AG08396 (cell line): ENCODE measurements around the gene SPATA19.

Experiments
- DNase-seq: peaks from one replicate; pipeline ENCODE4 v3.0.0; 2012; ENCODE audit warnings: low spot score, mixed read lengths

The SPATA19 gene

DNA sequence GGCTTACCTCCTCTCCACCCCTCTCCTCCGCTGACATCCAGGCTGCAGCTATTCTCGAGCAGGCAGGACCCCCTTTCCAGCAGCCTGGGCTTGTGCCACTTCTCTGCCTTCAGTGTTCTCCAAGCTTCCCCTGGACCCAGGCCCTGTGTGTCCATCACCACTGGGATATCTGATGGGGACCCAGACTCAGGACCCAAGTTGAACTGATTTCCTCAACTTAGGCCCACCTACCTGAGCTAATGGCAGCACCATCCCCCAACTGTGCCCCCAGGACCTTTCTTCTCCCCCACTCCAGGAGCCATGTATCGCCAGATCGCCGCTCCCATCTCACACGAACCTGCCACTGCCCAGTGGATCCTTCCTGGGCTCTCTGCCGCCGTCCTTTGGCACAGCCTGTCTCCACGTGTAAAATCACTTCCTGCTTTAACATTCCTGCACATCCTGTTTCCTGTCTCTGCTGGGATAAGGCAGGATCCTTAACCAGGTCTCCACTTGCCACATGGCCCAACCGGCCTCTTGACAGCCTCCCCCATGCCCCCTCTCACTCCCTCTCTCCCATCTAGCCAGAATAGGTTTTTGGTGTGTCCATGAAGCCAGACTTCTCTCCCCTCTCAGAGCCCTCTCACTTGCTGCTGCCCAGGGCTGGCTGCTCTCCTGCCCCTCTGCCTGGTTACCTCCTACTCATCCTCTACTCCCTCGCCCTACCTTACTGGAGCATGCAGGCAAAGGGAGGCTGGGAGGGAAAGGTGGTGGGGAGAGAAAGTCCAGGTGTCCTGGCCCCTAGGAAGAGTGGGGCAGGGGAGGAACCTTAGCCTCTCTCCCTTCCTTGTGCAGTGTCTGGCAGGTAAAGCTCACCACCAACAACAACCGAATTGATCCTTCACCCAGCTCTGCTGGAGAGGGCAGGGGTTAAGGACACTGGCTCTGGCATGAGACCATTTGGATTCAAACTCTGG, 9.4 kb downstream of the SPATA19 start:
- no peak for DNase-seq

DNA sequence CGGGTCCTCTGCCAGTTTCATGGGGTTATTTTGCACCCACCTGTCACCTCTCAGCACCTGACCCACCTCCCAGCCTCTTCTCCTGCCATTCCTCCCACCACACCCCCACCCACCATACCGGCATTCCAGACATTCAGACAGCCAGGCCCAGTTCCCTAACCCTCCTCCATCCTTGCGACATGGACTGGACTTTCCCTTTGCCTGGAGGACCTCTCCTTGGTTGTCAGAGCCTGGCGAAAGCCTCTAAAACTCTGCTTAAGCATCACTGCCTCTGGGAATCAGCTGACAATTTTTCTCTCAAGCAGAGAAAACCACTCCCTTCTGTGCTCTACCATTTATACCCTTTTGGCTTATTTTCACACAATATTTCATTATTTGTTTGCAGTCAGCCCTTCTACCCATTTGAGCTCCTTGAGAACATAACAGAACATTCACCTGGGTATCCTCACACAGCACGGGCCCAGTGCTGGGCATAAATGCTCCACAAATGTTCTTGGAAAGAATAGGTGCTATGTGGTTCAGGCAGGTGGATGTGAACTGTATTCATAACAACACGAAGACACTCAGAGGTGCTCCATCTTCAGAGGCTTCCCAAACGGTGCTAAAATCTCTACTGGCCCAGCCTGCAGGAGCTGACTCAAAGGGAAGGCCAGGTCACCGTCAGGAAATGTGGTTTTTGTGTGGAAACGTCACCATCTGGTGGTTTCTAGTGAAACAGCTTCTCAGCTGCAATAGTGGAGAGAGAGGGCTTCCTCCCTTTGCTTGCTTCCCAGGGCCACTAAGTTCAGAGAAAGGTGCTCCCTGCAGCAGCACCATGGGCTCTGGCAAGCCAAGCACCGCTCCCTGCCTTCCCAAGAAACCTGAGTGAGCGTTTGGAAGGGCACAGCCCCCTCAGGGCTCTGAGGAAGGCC, 10.4 kb downstream of the SPATA19 start:
- DNase-seq: peak; percentile 61

DNA sequence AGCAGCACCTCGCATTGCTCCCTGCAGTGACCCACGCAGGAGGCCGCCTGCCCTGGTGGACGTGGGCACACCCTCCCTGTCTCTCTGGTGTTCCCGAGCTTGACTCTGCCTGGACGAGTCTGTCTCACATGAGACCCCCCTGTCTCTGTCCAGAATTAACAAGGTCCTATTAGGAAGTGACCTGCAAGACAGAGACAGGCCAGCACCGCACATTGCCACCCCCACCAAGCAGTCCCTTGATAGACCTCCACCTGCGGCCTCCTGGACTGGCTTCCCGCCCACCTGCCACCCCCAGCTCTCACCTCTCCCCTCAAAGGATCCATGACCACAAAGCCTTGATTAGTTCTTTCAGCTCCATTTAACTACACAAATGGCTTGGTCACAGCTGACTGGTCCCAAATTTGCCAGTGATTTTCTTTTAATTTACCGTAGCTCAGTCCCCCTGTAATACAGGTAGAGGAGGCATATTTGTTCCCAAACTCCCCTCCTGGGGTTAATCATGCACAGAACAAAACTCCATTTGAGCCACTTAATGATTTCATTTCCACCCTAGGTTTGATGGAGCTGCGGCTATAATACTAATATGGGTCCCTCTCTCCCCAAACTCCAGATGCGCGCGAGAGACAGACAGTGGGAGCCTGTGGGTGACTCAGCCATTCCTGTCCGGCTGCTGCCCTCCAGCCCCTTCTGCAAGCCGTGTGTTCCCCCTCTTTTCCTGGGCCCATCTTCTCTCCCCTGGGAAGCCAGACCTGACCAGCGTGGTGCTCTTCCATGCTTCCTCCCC, 11.2 kb downstream of the SPATA19 start:
- no peak for DNase-seq

DNA sequence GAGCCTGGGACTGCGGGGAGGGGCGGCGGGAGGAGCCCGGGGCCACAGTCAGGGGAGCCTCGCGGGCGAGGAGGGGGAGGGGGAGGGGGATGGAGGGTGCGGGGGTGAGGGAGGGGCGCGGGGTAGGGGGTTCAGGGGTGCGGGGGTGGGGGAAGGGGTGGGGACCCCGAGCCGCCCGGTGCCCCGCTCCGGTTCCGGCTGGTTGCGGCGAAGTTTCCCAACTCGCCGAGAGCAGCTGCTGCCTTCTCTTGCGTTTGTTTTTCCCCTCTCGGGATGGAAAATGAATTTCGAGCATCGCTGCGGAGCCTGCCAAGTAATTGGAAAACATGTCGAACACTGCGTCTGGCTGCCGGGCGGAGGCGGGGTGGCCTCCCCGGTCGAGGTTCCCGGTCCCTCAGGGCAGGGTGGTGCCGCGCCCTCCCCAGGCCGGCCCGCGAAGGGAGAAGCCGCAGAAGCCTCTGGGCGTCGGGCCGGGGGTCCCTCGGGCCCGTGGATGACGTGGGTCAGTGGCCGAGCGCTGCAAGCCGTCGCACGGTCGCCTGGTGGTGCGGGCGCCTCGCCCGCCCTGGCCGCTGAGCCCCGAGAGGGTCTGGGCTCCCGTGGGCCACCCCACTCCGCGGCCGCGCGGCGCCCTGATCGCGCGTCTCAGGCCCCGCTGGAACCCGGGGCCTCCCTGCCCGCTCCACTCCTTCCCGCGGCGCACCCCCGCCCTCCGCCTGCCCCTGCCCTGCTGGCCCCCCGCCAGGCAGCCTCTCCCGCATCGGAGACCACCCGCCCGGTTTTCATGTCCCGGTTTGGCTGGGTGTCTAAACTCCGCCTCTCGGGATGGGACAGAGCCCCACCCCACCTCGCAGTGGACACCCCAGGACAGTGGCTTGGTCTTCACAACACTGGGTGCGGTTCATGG, 12.1 kb downstream of the SPATA19 start:
- DNase-seq: no peak

DNA sequence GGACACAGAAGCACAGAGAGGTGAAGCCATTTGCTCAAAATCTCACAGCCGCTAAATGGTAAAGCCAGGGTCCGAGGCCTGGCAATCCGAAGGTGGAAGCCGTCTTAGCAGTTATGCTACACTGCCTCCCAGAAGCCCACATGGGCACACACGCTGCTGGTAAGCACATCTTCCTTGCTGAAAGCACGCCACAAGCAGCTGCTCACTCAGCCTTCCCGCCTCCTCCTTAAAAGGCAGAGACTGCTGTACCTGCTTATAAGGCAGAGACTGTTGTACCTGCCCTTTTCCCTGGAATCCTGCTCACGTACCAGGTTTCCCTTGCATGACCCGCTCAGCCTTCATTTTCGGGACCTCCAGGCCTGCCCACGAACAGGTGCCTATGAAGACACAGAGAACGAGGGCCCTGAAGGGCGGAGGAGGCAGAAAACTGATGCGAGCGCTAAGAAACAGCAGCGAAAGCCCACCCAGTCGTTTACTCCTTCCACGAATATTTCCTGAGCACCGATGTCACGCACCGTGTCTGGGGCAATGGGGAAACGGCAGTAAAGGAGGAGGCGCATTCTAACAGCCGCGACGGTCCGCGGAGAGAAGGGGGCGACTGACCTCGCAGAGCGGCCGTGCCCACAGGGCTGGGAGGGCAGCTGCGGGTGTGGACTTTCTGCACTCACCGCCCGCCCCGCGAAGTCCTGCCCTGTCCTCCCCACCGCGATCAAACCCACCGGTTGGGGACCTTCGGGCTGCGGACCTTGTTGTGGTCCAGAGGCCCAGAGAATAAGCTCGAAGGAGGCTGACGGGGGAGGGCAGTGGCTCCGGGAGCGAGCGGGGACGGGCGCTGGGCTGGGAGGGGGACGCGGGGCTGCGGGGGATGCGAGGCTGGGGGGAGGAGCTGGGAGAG, 13.0 kb downstream of the SPATA19 start:
- no peak for DNase-seq

DNA sequence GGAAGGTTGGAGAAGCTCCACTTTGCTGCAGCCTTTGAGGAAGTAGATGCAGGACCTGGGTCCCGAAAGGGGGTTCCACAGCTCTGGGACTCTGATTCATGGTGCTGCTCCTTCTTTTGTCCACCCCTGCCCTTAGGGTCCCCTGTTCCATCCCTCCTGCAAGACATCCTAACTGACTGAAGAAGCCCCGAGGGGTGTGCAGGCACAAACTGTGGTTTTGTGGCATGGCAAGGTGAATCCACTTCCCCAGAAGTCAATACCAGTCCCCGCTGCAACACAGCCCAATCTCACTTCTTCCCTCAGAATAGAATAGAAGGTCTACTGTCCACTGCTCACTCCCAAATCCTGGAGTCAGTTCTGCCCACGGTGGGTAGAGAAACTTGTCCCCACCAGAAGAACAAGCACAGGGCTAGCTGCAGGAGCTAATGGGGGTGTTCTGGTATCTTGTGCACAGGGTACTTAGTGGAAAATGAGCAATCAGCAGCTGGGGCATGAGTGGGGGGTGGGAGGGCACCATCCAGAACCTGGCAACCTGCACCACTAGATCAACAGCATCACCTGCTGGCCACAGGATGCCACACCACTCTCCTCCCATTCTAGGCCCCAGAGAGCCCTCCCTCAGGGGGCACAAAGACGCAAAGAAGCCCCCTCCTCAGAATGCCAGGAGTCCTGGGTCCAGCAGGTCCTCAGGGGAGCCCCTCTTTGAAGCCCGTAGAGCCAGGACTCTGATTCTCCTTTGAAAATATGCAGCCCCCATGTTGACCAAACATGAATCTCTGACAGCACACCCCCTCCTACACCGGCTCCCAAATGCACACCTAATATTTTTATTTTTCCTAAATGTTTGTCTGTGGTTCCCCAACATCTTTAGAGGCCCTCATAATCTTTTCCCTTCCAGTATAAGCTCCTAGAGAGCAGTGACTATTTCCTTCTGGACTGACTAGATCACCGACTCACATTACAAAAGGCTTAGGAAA, 14.1 kb downstream of the SPATA19 start:
- no peak for DNase-seq

DNA sequence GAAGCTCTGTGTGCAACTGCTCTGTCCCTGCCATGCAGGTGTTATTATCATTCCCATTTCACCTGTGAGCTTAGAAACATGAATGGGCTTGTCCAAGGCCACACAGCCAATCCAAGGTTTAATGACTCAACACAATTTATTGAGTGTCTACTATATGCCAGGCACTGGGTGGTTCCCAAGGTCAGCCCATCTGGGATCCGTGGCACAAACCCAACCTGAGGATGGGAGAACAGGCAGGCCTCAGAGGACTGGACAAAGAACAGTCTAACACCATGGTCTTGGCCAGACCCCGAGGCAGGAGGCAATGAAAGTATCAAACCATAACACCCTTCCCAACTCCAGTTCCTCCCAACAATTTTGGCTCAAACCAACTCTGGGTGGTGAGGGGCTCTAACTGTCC, 15.7 kb downstream of the SPATA19 start:
- DNase-seq: no peak

DNA sequence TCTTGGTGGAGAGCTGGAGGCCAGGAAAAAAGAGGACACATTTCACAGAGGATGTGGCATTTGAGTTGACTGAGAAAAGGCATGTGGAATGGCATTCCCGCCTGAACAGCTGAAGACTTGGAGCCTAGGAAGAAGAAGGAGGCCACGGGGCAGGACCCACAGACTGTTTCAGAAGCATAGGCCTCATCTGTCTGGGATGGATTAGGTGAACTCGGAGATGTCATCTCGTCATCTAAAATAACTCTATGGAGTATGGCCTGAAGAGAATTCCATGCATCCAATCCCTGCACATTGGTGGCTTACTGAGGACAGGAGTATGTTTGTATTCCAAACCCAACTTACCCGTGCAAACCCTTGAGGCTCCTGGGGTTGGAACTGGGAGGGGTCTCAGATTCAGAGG, 16.4 kb downstream of the SPATA19 start:
- DNase-seq: no peak

DNA sequence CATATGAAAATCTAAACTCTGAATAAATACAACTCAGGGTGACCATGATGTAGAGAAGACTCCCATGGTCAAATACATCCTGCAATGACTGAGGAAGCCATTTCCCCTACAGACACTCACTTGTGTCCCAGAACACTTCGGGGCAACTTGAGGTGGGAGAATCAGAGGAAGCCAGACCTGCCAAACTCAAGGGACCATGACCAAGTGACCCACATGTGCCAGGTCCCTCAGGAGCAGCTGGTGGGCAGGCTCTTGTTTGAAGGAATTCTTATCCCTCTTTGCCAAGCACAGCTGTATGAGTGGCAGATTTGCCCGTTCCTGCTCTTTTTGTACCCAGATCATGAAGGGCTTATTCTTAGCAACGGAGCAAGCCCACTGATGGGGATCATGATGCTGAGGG, 17.8 kb downstream of the SPATA19 start:
- DNase-seq: no peak

DNA sequence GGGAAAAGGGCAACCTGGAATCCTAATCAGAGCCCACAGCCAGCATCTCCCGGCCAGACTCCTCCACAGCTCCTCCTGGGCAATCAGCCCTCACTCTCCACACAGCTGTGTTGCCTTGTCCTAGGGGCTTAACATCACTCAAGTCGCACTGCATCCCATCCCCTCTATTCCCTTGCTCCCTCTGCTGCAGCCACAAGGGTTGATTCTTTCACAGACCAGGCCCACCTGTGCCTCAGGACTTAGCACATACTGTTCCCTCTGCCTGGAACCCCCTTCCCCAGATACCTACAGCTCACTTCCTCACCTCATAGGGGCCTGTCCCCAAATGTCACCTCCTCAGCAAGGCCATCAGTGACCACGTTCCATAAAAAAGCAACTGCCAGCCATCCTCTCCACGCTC, 18.4 kb downstream of the SPATA19 start:
- no peak for DNase-seq

DNA sequence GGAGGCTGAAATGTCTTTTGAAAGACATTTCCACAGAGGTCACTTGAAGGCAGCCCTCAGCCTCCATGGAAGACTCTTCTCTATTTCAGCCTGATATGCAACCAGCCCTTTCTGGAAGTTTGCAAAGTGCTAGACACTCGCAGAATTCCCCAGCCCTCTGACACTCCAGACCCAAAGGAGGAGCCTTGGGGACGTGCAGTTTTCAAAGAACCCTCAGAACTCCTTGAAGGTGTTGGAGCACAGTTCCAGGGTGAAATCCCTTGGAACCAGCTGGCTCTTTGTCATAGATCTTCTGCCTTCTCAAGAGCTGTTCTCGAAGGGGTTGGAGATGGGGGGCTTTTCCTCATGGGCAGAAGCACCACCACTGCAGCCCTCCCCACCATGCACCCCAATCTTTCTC, 19.6 kb downstream of the SPATA19 start:
- DNase-seq: no peak

DNA sequence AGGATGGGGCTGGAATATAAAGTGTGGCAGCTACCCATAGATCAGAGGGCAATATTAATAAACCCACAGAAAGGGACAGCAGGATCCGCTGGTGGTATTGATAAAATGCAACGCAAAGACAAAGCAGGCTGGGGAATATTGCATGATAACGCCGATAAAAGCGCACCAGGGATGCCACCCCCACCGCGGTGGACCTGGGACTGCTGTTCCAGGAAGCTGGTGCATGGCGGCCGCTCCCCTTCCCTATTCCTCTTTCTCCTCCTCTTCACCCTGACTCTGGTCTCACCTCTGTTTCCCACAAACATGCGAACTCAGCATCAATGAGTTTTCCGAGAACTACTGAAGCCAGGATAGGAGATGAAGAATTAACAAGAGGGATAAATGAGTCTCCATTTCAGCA, 20.2 kb downstream of the SPATA19 start:
- DNase-seq: no peak

DNA sequence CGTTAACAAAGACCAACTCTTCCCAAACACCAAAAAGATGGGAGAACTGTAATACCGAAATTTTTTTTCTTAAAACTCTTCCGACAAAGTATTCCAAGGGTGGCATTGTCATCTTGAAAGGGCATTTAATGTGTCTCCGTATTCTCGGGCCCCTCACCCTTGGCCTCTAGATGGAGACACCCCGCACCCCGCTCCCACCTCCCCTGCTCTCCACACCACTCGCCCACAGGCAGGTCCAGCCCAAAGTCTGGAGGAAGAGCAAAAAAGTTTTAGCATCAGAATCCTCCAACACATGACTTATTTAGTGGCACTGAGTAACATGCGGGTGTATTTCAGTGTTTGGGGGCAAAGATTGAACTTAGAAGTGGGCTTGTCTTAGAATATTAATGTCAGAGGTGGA, 20.7 kb downstream of the SPATA19 start:
- no peak for DNase-seq

DNA sequence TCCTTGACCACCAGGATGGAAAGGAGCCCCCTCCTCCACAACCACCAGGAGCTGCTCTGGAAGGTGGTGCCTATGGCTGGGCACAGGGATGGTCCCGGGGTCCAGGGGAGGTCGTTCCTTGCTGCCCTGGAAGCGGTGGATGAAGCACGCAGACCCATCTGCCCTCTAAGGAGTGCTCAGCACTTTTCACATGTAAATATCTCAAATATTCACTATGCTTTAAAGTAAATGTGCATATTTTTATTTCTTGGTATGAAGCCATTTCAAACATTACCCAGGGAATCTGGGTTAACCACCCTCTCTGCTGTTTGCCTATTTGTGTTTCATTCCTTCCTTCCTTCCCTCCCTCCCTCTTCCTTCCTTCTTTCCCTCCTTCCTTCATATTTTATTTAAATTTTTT, 21.7 kb downstream of the SPATA19 start:
- DNase-seq: no peak

DNA sequence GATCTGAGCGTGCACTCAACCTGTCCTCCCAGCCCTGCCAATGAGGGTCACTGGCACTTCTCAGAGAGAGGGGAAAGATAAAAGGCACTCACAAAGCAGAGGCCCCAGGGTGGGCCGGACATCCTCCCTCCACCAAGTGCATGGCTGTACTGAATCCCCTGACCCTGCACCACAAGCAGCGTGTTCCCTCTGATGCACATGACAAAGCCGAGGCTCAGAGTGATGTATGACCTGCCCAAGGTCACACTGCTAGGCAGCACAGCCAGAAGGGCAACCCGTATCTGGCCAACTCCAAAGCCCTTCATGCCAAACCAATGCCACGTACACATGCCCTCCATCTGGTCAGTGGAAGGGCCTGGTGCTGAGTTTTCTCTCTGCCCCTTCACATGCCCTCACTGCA, 22.1 kb downstream of the SPATA19 start:
- DNase-seq: no peak

DNA sequence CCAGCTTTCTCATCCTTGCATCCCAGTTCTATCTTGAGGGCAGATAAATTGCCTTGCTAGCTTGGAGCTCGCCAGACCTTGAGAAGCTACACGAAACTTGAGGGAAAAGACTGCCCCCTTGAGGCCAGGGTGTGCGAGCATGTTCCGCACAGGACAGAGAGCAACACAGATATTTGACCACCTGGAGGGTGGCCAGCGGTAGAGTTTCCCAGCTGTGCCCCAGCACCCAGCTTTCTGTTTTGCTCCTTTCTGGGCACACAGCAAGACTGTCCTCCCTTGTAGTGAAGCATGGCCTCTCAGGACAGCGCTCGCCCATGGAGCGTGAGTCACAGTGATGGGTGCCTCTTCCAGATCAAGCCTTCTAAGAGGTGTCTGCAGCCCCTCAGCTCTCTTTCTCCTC, 23.5 kb downstream of the SPATA19 start:
- DNase-seq: no peak

DNA sequence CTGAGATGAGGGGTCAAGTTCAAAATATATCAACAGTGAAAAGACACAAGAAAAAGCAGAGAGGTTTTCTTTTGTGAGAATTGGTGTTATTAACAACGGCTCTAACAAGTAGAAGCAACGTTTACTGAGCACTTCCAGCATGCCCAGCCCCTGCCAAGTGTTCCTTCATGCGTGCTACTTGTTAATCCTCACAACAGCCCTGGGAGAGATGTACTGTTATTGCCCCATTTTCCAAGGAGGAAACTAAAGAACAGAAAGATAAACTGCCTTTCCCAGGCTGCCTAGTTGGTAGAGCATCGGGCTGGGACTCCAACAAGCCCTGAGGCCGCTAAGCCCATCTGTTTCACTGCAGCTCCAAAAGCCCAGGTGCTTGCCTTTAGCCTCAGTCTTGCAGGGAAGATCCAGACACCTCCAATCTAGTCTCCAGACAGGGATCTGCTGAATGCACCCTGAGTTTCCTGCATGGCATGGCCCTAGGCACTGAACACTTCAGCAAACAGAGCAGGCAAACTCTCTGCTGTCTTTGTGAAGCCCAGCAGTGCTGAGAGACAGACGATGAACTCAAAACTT, 25.5 kb downstream of the SPATA19 start:
- no peak for DNase-seq

DNA sequence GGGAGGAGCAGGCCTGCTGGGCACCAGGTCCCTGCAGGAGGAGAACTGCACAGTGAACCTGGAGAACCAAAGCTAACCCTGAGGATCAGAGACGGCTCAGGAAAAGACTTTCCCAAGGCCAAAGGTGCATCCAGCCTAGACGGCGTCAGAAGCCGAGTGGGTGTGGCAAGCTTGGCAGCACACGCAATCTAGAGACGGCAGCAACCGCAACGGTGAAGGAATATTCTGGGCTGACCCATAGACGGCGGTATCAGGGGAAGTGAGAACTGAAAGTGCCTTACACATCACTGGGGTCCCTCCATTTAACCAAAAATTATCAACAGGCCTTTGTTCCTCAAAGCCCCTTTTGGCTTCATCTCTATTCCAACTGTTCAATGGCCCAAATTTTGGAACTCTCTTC, 26.2 kb downstream of the SPATA19 start:
- no peak for DNase-seq

DNA sequence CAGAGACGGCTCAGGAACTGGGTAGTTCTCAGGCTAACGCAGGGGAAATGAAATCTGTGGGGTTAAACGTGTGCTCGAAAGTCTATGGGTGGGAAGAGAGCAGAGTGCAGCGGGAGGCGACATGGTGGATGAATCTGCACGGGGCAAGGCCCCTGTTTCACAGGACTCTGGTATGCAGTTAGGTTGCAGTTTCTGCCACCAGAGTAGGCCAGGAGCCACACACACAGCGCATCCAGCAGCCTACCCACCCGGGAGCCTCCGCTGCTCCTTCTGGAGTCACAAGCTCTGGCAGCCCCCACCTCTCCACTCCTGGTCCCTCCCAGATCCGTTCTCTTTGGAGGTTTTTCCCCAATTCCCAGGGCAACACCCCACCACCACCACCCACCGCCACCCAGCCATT, 27.0 kb downstream of the SPATA19 start:
- DNase-seq: no peak
